ENCODE measurements around the gene FAM83D. TPM values are rescaled to one million over a fixed set of nuclear protein-coding genes. Genes with fewer than 3 reads are reported as not detected.

Gene FAM83D, protein sequence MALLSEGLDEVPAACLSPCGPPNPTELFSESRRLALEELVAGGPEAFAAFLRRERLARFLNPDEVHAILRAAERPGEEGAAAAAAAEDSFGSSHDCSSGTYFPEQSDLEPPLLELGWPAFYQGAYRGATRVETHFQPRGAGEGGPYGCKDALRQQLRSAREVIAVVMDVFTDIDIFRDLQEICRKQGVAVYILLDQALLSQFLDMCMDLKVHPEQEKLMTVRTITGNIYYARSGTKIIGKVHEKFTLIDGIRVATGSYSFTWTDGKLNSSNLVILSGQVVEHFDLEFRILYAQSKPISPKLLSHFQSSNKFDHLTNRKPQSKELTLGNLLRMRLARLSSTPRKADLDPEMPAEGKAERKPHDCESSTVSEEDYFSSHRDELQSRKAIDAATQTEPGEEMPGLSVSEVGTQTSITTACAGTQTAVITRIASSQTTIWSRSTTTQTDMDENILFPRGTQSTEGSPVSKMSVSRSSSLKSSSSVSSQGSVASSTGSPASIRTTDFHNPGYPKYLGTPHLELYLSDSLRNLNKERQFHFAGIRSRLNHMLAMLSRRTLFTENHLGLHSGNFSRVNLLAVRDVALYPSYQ
- total RNA-seq: 51.6 and 57.4 TPM in 2 replicates

DNA sequence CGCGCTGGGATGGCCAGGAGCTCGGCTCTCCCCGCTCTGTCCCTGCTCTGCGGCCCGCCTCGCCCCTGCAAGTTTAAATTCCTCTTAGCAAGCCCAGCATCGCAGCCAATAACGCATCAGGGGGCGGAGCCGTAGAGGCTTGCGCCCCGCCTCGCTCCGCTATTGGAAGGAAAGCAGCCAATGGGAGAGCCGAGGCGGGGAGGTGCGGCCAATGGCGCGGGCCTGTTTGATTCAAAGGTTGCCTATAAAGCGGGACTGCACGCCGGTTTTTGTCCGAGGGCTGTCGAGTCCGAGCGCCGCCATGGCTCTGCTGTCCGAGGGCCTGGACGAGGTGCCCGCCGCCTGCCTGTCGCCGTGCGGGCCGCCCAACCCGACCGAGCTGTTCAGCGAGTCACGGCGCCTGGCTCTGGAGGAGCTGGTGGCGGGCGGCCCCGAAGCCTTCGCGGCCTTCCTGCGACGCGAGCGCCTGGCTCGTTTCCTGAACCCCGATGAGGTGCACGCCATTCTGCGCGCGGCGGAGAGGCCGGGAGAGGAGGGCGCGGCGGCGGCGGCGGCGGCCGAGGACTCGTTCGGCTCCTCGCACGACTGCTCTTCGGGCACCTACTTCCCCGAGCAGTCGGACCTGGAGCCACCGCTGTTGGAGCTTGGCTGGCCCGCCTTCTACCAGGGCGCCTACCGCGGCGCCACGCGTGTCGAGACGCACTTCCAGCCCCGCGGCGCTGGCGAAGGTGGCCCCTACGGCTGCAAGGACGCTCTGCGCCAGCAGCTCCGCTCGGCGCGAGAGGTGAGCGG, at the start of gene FAM83D:
Gene FAM83D (plus strand): TSS at position 276 of the 792 bp plus-strand sequence. CDS start 26 bp downstream, at position 302.

GRCh38 chr20:38962044-38962927, 36.1 kb downstream of the FAM83D start, which contains the start of gene DHX35:
Gene DHX35 (plus strand): TSS chr20:38962344. CDS start chr20:38962368, 24 bp downstream.

Other genes with a start within 250 kb of the FAM83D start
- gene SLC32A1, start 201.9 kb upstream of the FAM83D start, total RNA-seq: not detected in 2 replicates
- 10.6 and 12.0 TPM in 2 replicates for gene ACTR5, start 178.0 kb upstream of the FAM83D start, total RNA-seq
- gene PPP1R16B, start 120.7 kb upstream of the FAM83D start, total RNA-seq: 58.0 and 64.7 TPM in 2 replicates
- 8.5 and 8.9 TPM in 2 replicates for gene DHX35, start 35.9 kb downstream of the FAM83D start, total RNA-seq